Neural cell (in vitro differentiated cells): ENCODE measurements around the gene ESPN. TPM values are rescaled to one million over a fixed set of nuclear protein-coding genes. Genes with fewer than 3 reads are reported as not detected.

Experiments used
- H2AFZ ChIP-seq: fragments of 200-600, 300-800 bp; sonication (generic), shearing (Covaris generic); 2 replicates; pipeline ENCODE4 v1.6.0; 2014; ENCODE audit warnings: low read depth, mild to moderate bottlenecking, antibody characterized with exemption, low read length, moderate library complexity
- H3F3A ChIP-seq: fragments of 200-600 bp; shearing (Covaris generic); 2 replicates; pipeline ENCODE4 v1.6.1; 2016; ENCODE audit warnings: mild to moderate bottlenecking, moderate library complexity, mixed read lengths, antibody characterized with exemption, low read length; ENCODE audit not compliant: insufficient read depth, poor library complexity, severe bottlenecking
- H3K27ac ChIP-seq: fragments of 200-600, 300-800 bp; sonication (generic), shearing (Covaris generic); 2 replicates; pipeline ENCODE4 v1.5.1; 2014; ENCODE audit warnings: mild to moderate bottlenecking, low read length, moderate library complexity
- H3K27me3 ChIP-seq: fragments of 300-800, 200-600 bp; sonication (generic), shearing (Covaris generic); 2 replicates; pipeline ENCODE4 v1.6.0; 2014; ENCODE audit warnings: mild to moderate bottlenecking, low read depth, low read length, moderate library complexity; ENCODE audit not compliant: insufficient read depth
- H3K36me3 ChIP-seq: fragments of 300-800, 200-600 bp; sonication (generic), shearing (Covaris generic); 2 replicates; pipeline ENCODE4 v1.5.1; 2014; ENCODE audit warnings: mild to moderate bottlenecking, antibody characterized with exemption, low read length, moderate library complexity; ENCODE audit not compliant: insufficient read depth
- H3K4me2 ChIP-seq: fragments of 300-800, 200-600 bp; sonication (generic), shearing (Covaris generic); 2 replicates; pipeline ENCODE4 v1.6.0; 2014; ENCODE audit warnings: mild to moderate bottlenecking, low read length
- H3K4me3 ChIP-seq: fragments of 300-800, 200-600 bp; sonication (generic), shearing (Covaris generic); 2 replicates; pipeline ENCODE4 v1.5.1; 2014; ENCODE audit warnings: mild to moderate bottlenecking, low read length, moderate library complexity
- H3K79me2 ChIP-seq: fragments of 200-600 bp; shearing (Covaris generic); replicated peaks from 2 replicates; pipeline ENCODE4 v1.6.0; 2014; ENCODE audit warnings: mild to moderate bottlenecking, low read length, moderate library complexity; ENCODE audit not compliant: insufficient read depth
- H3K9ac ChIP-seq: fragments of 300-800, 200-600 bp; sonication (generic), shearing (Covaris generic); 2 replicates; pipeline ENCODE4 v1.6.1; 2016; ENCODE audit warnings: mild to moderate bottlenecking, low read length, mixed read lengths
- H3K9me2 ChIP-seq: fragments of 200-600 bp; shearing (Covaris generic); 2 replicates; pipeline ENCODE4 v1.6.1; 2016; ENCODE audit warnings: mild to moderate bottlenecking, low read length, mixed read lengths; ENCODE audit not compliant: insufficient read depth
- H3K9me3 ChIP-seq: fragments of 200-600, 300-800 bp; sonication (generic), shearing (Covaris generic); 2 replicates; pipeline ENCODE4 v1.6.1; 2016; ENCODE audit warnings: mild to moderate bottlenecking, mixed run types, low read length, moderate library complexity, mixed read lengths
- H4K20me1 ChIP-seq: fragments of 200-600 bp; shearing (Covaris generic); 2 replicates; pipeline ENCODE4 v1.6.1; 2016; ENCODE audit warnings: mild to moderate bottlenecking, mixed run types; ENCODE audit not compliant: insufficient read depth
- EP300 ChIP-seq: fragments of 450-650 bp; conservative IDR thresholded peaks from 2 replicates; pipeline ENCODE4 v1.6.1; 2014; ENCODE audit warnings: antibody characterized with exemption, mild to moderate bottlenecking, moderate library complexity; ENCODE audit not compliant: poor library complexity, severe bottlenecking
- EZH2 ChIP-seq: fragments of 200-600, 300-800 bp; shearing (Covaris generic), sonication (generic); IDR thresholded peaks from 2 replicates; pipeline ENCODE4 v1.6.1; 2014; ENCODE audit warnings: antibody characterized with exemption, low read length, borderline replicate concordance, mild to moderate bottlenecking; ENCODE audit not compliant: insufficient read depth, poor library complexity, severe bottlenecking
- MXI1 ChIP-seq: fragments of 450-650 bp; conservative IDR thresholded peaks from 2 replicates; pipeline ENCODE4 v1.6.1; 2014; ENCODE audit warnings: antibody characterized with exemption, mild to moderate bottlenecking; ENCODE audit not compliant: poor library complexity, severe bottlenecking
- POLR2AphosphoS5 ChIP-seq: IDR thresholded peaks from 2 replicates; pipeline ENCODE4 v1.6.1; 2012
- RAD21 ChIP-seq: fragments of 450-650 bp; conservative IDR thresholded peaks from 2 replicates; pipeline ENCODE4 v1.6.1; 2014; ENCODE audit warnings: antibody characterized with exemption, mild to moderate bottlenecking, moderate library complexity
- SMC3 ChIP-seq: fragments of 450-650 bp; conservative IDR thresholded peaks from 2 replicates; pipeline ENCODE4 v1.6.1; 2014; ENCODE audit warnings: antibody characterized with exemption, mild to moderate bottlenecking, moderate library complexity; ENCODE audit not compliant: poor library complexity
- TAF1 ChIP-seq: IDR thresholded peaks from 2 replicates; pipeline ENCODE4 v1.6.1; 2012; ENCODE audit warnings: low read depth
- polyA plus RNA-seq: library from polyadenylated mRNA; depleted of rRNA; stranded (reverse); fragments of >200 nt; gene quantifications from 2 replicates; pipeline ENCODE4 v1.2.3, GENCODE V29; 2014
- TF ChIP-seq, protein P1 (sequence below): IDR thresholded peaks from 2 replicates; pipeline ENCODE4 v1.6.1; 2012; ENCODE audit warnings: borderline replicate concordance
- TF ChIP-seq, protein P2 (sequence below): fragments of 450-650 bp; IDR thresholded peaks from 2 replicates; pipeline ENCODE4 v1.5.1; 2014; ENCODE audit warnings: antibody characterized with exemption, mild to moderate bottlenecking, moderate library complexity; ENCODE audit not compliant: poor library complexity, severe bottlenecking

Gene ESPN
- polyA plus RNA-seq, 1 donor from 2014 or later: not detected

DNA sequence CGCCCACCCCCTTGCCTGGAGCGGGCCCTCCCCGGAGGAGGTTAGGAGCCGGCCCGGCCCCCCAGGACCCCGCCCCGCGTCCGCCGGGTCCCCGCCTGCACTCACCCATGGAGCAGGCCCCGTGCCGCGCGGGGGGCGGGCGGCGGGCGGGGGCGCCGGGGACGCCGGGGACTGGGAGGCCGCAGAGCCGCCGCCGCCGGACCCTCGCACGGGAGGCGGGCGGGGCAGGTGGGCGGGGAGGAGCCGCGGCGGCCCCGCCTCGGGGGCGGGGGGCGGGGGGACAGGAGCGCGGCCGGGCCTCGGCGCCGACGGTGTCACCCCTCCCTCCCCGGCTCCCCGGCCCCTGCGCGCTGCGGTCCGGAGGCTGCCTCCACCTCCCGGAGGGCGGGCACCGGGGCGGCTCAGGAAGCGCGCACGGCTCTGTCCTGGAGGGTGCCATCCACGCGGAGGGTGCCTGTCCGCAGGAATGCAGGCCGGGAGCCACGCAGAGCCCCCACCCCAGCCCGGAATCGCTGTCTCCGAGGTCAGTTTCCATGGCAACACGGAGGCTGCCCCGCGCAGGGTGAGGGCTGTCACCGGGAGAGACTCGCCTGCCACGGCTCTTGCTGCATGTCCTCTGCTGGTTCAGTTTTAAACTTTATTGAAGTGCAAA, 72.8 kb downstream of the ESPN start:
- no peak overlapping the region for H3K27ac ChIP-seq
- no peaks in the 10 kb centered on the region for H3K9me2 ChIP-seq
- no peak overlapping the region for H3K4me2 ChIP-seq
- H2AFZ ChIP-seq: no peak overlapping the region
- no peaks in the 10 kb centered on the region for H3F3A ChIP-seq
- no peaks in the 10 kb centered on the region for H3K9me3 ChIP-seq
- no peaks in the 10 kb centered on the region for H3K36me3 ChIP-seq
- H3K27me3 ChIP-seq: no peaks in the 10 kb centered on the region
- peak overlapping the region; percentile 77 for H3K4me3 ChIP-seq
- peak overlapping the region; percentile 70 for H3K9ac ChIP-seq
- no peaks in the 10 kb centered on the region for H3K79me2 ChIP-seq
- no peaks in the 10 kb centered on the region for H4K20me1 ChIP-seq
- TF ChIP-seq EP300: peak; percentile 15
- TF ChIP-seq POLR2AphosphoS5: no peak
- TF ChIP-seq RAD21: peak; percentile 16
- no peak for TF ChIP-seq TAF1
- TF ChIP-seq, protein P1, sequence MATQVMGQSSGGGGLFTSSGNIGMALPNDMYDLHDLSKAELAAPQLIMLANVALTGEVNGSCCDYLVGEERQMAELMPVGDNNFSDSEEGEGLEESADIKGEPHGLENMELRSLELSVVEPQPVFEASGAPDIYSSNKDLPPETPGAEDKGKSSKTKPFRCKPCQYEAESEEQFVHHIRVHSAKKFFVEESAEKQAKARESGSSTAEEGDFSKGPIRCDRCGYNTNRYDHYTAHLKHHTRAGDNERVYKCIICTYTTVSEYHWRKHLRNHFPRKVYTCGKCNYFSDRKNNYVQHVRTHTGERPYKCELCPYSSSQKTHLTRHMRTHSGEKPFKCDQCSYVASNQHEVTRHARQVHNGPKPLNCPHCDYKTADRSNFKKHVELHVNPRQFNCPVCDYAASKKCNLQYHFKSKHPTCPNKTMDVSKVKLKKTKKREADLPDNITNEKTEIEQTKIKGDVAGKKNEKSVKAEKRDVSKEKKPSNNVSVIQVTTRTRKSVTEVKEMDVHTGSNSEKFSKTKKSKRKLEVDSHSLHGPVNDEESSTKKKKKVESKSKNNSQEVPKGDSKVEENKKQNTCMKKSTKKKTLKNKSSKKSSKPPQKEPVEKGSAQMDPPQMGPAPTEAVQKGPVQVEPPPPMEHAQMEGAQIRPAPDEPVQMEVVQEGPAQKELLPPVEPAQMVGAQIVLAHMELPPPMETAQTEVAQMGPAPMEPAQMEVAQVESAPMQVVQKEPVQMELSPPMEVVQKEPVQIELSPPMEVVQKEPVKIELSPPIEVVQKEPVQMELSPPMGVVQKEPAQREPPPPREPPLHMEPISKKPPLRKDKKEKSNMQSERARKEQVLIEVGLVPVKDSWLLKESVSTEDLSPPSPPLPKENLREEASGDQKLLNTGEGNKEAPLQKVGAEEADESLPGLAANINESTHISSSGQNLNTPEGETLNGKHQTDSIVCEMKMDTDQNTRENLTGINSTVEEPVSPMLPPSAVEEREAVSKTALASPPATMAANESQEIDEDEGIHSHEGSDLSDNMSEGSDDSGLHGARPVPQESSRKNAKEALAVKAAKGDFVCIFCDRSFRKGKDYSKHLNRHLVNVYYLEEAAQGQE: no peak
- TF ChIP-seq MXI1: peak; percentile 70
- TF ChIP-seq EZH2: no peak
- TF ChIP-seq SMC3: peak; percentile 12
- TF ChIP-seq, protein P2, sequence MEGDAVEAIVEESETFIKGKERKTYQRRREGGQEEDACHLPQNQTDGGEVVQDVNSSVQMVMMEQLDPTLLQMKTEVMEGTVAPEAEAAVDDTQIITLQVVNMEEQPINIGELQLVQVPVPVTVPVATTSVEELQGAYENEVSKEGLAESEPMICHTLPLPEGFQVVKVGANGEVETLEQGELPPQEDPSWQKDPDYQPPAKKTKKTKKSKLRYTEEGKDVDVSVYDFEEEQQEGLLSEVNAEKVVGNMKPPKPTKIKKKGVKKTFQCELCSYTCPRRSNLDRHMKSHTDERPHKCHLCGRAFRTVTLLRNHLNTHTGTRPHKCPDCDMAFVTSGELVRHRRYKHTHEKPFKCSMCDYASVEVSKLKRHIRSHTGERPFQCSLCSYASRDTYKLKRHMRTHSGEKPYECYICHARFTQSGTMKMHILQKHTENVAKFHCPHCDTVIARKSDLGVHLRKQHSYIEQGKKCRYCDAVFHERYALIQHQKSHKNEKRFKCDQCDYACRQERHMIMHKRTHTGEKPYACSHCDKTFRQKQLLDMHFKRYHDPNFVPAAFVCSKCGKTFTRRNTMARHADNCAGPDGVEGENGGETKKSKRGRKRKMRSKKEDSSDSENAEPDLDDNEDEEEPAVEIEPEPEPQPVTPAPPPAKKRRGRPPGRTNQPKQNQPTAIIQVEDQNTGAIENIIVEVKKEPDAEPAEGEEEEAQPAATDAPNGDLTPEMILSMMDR: no peak

- H3K27ac ChIP-seq: no peak overlapping the region
- TF ChIP-seq, protein P2: no peak
- TF ChIP-seq TAF1: no peak
- TF ChIP-seq EZH2: no peak
- no peak for TF ChIP-seq POLR2AphosphoS5
- TF ChIP-seq, protein P1: no peak
- TF ChIP-seq MXI1: no peak
- TF ChIP-seq RAD21: no peak
- TF ChIP-seq SMC3: no peak
- TF ChIP-seq EP300: no peak
- H4K20me1 ChIP-seq: no peaks in the 10 kb centered on the region
- no peaks in the 10 kb centered on the region for H3K79me2 ChIP-seq
- H3K9ac ChIP-seq: peak overlapping the region; percentile 70
- H3K4me3 ChIP-seq: peak overlapping the region; percentile 75
- H3F3A ChIP-seq: no peaks in the 10 kb centered on the region
- H3K9me2 ChIP-seq: no peaks in the 10 kb centered on the region
- no peak overlapping the region for H2AFZ ChIP-seq
- H3K4me2 ChIP-seq: no peak overlapping the region
- H3K27me3 ChIP-seq: no peaks in the 10 kb centered on the region
- no peaks in the 10 kb centered on the region for H3K36me3 ChIP-seq
- H3K9me3 ChIP-seq: no peaks in the 10 kb centered on the region
Observed at GRCh38 chr1:6497867-6498575, 73.4 kb downstream of the ESPN start.
